Type B pancreatic cell (in vitro differentiated cells): Measurements from ENCODE around the gene TTLL5. TPM values are rescaled to one million over a fixed set of nuclear protein-coding genes. Genes with fewer than 3 reads are reported as not detected.
A peak's percentile ranks its signal among the peaks of the same experiment; 100 is the strongest.

Experiments
- DNase-seq: peaks from one replicate; pipeline ENCODE4 v3.0.0; 2021; ENCODE audit warnings: mixed read lengths; ENCODE audit not compliant: unreplicated experiment; ENCODE audit errors: extremely low spot score
- H3K27ac Mint-ChIP-seq: 2 replicates; pipeline ENCODE4 v1.8.0; 2021; ENCODE audit warnings: mild to moderate bottlenecking, mixed read lengths
- H3K27me3 Mint-ChIP-seq: 2 replicates; pipeline ENCODE4 v1.8.0; 2021; ENCODE audit warnings: mixed read lengths
- H3K36me3 Mint-ChIP-seq: 2 replicates; pipeline ENCODE4 v1.8.0; 2021; ENCODE audit warnings: mixed read lengths
- H3K4me1 Mint-ChIP-seq: one replicate; pipeline ENCODE4 v1.8.0; 2021; ENCODE audit warnings: mixed read lengths; ENCODE audit not compliant: unreplicated experiment
- H3K4me3 Mint-ChIP-seq: 2 replicates; pipeline ENCODE4 v1.8.0; 2021; ENCODE audit warnings: mild to moderate bottlenecking, mixed read lengths
- H3K9me3 Mint-ChIP-seq: 2 replicates; pipeline ENCODE4 v1.8.0; 2021; ENCODE audit warnings: mixed read lengths
- CTCF ChIP-seq: fragments of 200-600 bp; sonication (generic); conservative IDR thresholded peaks from 2 replicates; pipeline ENCODE4 v1.5.0; 2021; ENCODE audit warnings: antibody characterized with exemption, mild to moderate bottlenecking
- total RNA-seq: library from RNA; stranded (reverse); gene quantifications from 2 replicates; pipeline ENCODE4 v1.2.1, GENCODE V29; 2021; ENCODE audit warnings: low replicate concordance

TTLL5 gene
- total RNA-seq, 1 donor from 2014 or later: 44.7 TPM

- TF ChIP-seq CTCF: peak; percentile 80
- Mint-ChIP-seq H3K27me3 (peaks cover 3% of the 10 kb centered on the region), H3K36me3 (no peaks in the 10 kb centered on the region), H3K27ac (peak overlapping the region; percentile 96), H3K4me1 (peaks cover 63% of the 10 kb centered on the region), H3K9me3 (no peaks in the 10 kb centered on the region), H3K4me3 (peak overlapping the region; percentile 96)
- DNase-seq: peak; percentile 90
Observed at GRCh38 chr14:75982266-75983018, 321.4 kb downstream of the TTLL5 start.

GRCh38 chr14:75983019-75983358 is 321.9 kb downstream of the TTLL5 start:
- TF ChIP-seq CTCF: no peak
- no peaks in the 10 kb centered on the region for H3K9me3 Mint-ChIP-seq
- peak overlapping the region; percentile 96 for H3K27ac Mint-ChIP-seq
- peaks cover 58% of the 10 kb centered on the region for H3K4me1 Mint-ChIP-seq
- peak overlapping the region; percentile 96 for H3K4me3 Mint-ChIP-seq
- no peak for DNase-seq
- no peaks in the 10 kb centered on the region for H3K36me3 Mint-ChIP-seq
- peaks cover 3% of the 10 kb centered on the region for H3K27me3 Mint-ChIP-seq

GRCh38 chr14:75984674-75985073 is 323.6 kb downstream of the TTLL5 start:
- TF ChIP-seq CTCF: no peak
- peaks cover 3% of the 10 kb centered on the region for H3K27me3 Mint-ChIP-seq
- H3K4me1 Mint-ChIP-seq: peaks cover 42% of the 10 kb centered on the region
- DNase-seq: no peak
- no peaks in the 10 kb centered on the region for H3K9me3 Mint-ChIP-seq
- peak overlapping the region; percentile 96 for H3K4me3 Mint-ChIP-seq
- peak overlapping the region; percentile 91 for H3K27ac Mint-ChIP-seq
- no peaks in the 10 kb centered on the region for H3K36me3 Mint-ChIP-seq

- Mint-ChIP-seq H3K4me3 (peak within 1 kb of the TSS; percentile 96), H3K27ac (peak within 1 kb of the TSS; percentile 91), H3K9me3 (no peaks in the 10 kb centered on the region), H3K36me3 (peaks cover 5% of the 10 kb centered on the region), H3K4me1 (peaks cover 30% of the 10 kb centered on the region), H3K27me3 (peaks cover 3% of the 10 kb centered on the region)
- no peak for TF ChIP-seq CTCF
- DNase-seq: peak; percentile 81
Observed at GRCh38 chr14:75985618-75986438, 324.8 kb downstream of the TTLL5 start, which contains the start of gene IFT43. Gene IFT43 (plus strand): TSS chr14:75985763. CDS start chr14:75985787, 24 bp downstream.

GRCh38 chr14:75986439-75986765 is 325.4 kb downstream of the TTLL5 start:
- Mint-ChIP-seq H3K27ac (peak overlapping the region; percentile 91), H3K9me3 (no peaks in the 10 kb centered on the region), H3K27me3 (peaks cover 3% of the 10 kb centered on the region), H3K36me3 (peaks cover 5% of the 10 kb centered on the region), H3K4me1 (peaks cover 25% of the 10 kb centered on the region), H3K4me3 (peak overlapping the region; percentile 96)
- no peak for DNase-seq
- TF ChIP-seq CTCF: no peak
